Raji (cell line): ENCODE data around the gene GJA9.

Experiments
- POLR2A ChIP-seq: IDR thresholded peaks from 2 replicates; pipeline ENCODE4 v1.6.1; 2011; ENCODE audit warnings: low read depth, low read length, control low read depth; ENCODE audit not compliant: insufficient read depth

Gene GJA9

DNA sequence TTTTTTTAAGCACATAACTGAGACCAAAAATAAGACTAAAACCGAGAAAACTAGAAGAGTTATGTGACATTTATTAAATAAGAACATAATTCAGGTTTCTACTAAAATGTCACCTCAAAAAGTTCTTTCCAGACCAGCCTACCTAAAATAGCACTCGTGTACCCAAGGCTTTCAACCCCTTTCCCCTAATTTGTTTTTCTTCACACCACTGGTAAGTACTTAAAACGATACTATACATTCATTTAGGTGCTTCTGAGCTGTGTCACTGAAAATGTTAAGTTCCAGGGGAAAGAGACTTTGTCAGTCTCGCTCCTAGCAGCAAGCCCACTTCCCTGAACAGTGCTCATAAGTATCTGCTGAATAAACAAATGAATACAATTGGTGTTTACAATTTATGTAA, 28.6 kb downstream of the GJA9 start:
- no peak for TF ChIP-seq POLR2A

DNA sequence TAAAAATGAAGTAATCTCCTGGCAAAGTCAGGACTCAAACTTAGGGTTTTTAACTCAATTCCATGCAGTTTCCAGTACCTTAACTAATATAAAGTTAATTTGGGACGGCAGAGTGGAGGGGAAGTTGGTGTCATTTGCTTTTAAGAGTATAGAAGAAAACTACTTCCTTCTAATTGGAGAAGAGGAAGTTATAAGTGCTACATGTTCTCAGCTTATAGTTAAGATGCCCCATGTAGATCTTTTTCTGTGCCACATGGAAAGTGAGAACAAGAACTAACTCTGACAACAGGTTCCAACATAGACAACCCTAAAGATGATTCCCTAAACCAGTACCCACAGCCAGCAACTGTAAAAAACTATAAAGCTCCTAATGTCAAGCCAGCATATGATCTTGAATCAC, 33.3 kb downstream of the GJA9 start:
- TF ChIP-seq POLR2A, result no peak

- TF ChIP-seq POLR2A, result no peak
Observed at GRCh38 chr1:38846210-38846609, 35.2 kb downstream of the GJA9 start.

GRCh38 chr1:38840281-38840680, 41.1 kb downstream of the GJA9 start:
- TF ChIP-seq POLR2A, result no peak

DNA sequence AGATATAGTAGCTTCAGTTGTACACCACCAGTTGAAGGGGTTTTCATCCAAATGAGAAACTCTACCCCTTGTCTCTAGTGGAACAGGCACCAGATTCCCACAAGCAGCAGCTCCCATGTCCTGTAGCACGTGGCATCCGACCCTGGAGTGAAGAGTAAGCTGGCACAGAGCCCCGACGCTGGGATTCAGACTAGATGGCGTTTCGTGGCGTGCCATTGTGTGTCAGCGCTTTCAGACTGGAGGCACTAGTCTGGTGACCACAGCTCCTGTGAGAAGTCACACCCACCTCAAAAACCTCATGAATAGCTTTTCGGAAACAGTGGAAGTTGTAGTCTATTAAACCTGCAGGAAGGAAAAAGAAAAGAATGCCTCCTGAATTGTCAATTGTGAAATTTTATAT, 42.0 kb downstream of the GJA9 start:
- TF ChIP-seq POLR2A, result no peak

DNA sequence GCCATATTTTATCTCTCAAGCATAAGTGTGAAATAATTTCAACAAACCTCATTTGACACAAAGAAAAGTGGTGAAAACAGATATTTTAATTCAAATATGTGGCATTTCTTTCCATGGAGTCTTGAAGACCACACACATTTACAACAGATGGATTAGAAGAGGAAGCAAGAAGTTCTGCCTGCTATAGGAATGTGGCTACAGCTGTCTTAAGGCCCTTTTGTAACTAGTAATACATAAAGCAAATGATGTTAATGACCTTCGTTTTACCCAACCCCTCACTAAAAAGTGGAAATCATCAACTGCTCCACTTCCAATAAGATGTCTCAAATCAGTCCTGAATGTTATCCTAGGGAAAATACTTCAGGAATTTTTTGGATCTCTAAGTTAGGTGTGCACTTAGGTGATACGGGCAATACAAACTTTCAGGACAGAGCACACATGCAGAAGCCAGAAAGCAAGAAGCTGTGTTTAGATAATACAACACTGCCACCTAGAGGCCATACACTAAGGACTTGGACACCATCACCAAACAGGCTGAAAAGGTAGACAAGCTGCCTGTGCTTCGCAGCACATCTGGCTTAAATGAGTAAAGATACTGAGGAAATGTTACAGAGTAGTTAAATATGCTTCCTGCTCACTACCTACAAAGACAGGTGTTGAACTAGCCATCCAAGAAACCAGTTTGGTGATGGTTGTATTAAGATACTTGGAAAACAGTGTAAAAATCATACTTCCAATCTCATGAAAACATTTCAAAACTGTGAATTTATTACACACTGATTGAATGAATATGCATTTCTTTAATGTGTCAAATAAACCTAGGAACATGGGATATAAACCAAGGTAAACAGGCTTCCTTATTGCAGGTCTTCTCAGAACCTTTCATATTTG, 46.2 kb downstream of the GJA9 start:
- no peak for TF ChIP-seq POLR2A

- TF ChIP-seq POLR2A, result no peak
Observed at GRCh38 chr1:38834221-38834782, 47.1 kb downstream of the GJA9 start.

DNA sequence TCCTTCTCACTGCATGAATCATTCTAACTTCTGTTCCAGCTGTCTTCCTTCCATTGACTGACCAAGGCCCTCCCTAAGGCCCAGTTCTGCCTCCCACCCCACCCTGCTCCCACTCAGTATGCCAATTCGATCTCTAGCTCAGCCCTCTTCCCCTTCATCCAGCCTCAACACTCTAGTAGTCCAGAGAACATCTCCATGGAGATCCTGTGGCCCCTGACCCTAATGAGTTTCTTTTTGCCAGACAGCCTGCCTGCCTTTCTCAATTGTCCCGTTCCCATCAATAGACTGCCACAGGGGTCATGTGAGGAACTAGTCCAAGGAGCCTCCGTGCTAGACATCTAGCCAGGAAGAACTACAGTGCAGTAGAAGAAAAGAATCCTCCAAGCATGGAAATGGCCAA, 48.2 kb downstream of the GJA9 start:
- TF ChIP-seq POLR2A, result no peak

DNA sequence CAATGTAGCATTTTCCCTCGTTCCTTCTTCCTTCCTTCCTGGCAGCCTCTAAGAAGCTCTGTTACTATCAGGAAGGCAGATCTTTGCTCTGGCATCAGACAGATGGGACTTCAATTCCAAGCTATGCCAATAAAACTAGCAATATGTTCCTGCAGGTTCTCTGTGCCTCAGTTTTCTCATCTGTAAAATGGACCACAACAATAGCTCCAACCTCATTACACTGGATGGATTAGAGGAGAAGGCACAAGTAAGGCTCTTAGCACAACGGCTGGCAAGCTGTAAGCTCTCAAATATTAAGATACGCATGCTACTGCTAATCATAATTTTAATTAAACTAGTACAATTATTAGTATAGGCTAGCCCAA, 49.0 kb downstream of the GJA9 start:
- TF ChIP-seq POLR2A, result no peak

DNA sequence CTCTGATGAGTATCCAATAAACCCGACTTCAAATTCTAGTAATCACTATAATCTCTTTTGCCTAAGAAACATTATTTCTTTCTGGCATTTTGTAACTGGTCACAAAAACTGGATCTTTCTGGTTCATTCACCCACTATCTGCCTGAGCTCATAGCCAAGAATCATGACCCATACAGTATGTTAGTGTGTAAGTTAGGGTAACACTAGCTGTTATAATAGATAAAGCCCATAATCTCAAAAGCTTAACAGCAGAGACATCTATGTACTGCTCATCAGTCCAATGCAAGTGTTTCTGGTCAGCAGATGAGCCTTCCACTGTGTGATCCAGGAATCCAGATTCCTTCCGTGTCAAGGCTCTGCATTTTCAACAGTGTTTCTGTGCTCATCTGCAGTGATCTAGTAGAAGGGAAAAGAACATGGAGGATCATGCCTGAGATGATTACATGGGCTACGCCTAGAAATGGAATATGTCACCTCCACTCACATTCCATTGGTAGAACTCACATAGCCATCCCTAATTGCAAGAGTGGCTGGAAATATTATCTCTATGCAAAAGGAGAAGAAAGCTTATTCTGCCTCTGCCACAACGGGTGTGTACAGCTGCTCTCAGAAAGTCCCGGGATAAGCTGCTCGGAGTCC, 49.5 kb downstream of the GJA9 start:
- TF ChIP-seq POLR2A, result no peak

GRCh38 chr1:38829368-38829767, 52.0 kb downstream of the GJA9 start:
- no peak for TF ChIP-seq POLR2A

DNA sequence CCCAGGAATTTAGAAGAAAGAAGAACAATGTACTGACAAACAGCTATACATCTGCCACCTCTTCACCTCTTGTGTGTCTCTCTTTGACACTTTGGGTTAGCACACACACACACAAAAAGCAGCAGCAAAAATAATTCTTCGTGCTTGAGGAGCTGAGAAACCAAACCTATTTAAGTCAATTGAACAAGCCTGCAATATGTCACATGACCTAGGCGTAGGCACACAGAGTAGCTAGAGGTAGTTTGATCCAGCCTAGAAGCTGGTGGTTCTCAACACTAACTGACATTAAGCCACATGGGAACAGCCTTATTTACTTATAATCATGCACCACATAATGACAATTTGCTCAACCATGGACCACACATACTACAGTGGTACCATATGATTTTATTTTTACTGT, 54.1 kb downstream of the GJA9 start:
- TF ChIP-seq POLR2A, result no peak

- TF ChIP-seq POLR2A, result no peak
Observed at GRCh38 chr1:38826886-38827285, 54.5 kb downstream of the GJA9 start.

DNA sequence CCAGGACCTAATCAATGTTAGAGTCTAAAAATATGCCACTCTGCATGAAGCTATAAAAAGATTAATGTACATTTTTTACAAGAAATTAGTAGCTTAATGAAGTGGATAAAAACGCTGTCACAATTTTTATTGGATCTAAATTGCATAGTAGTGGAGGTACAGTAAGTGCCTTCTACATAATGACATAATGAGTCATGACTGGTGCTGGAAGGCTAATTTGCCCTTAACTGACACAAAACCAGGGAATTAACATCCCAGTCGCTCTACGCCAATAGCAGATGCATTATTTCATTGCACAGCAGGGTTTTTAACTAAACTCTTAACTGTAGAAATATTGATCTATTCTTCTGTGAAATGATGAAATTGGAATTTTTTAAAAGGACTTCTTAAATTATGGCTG, 55.1 kb downstream of the GJA9 start:
- no peak for TF ChIP-seq POLR2A
